ENCODE data around the gene PCDHA8.
"Not testable (repeated sequence)": the region's sequence is repeated elsewhere in the genome, so short reads cannot be mapped to it uniquely, and the experiment has no call there.

Gene PCDHA8

DNA sequence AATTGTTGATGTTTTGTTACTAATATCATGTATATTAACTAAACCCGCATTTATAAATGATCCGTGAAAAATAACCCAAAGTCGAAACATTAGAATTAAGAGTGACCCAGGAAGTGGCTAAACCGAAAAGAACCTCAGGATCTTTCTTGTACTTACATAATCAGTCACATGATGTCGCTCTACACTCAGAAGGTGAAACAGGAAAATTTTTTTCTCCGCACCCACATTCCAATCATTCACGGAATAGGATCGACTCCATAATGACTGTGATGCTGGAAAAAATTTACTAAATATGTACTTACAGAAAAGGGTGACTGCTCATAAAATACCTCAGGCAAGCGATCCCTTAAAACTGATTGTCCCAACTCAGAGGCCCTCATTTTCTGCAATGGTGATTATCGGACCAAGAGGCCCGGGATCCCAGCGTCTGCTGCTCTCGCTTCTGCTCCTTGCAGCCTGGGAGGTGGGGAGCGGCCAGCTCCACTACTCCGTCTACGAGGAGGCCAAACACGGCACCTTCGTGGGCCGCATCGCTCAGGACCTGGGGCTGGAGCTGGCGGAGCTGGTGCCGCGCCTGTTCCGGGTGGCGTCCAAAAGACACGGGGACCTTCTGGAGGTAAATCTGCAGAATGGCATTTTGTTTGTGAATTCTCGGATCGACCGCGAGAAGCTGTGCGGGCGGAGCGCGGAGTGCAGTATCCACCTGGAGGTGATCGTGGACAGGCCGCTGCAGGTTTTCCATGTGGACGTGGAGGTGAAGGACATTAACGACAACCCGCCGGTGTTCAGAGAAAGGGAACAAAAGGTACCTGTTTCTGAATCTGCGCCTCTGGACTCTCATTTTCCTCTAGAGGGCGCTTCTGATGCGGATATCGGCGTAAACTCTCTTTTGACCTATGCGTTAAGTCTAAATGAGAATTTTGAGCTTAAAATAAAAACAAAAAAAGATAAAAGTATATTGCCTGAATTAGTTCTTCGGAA is 34.4 kb downstream of the PCDHA8 start, which contains the start of gene PCDHA12:
PCDHA12 (plus strand) TSS at position 224 of the 981 bp plus-strand sequence; CDS start at position 389, 165 bp downstream.
- DNase-seq = no peak

DNA sequence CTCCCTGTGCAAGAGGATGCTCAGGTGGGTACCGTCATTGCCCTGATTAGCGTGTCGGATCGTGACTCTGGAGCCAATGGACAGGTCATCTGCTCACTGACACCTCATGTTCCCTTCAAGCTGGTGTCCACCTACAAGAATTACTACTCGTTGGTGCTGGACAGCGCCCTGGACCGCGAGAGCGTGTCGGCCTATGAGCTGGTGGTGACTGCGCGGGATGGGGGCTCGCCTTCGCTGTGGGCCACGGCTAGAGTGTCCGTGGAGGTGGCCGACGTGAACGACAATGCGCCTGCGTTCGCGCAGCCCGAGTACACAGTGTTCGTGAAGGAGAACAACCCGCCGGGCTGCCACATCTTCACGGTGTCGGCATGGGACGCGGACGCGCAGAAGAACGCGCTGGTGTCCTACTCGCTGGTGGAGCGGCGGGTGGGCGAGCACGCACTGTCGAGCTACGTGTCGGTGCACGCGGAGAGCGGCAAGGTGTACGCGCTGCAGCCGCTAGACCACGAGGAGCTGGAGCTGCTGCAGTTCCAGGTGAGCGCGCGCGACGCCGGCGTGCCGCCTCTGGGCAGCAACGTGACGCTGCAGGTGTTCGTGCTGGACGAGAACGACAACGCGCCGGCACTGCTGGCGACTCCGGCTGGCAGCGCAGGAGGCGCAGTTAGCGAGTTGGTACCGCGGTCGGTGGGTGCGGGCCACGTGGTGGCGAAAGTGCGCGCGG is 35.7 kb downstream of the PCDHA8 start:
- not testable (repeated sequence) for DNase-seq

DNA sequence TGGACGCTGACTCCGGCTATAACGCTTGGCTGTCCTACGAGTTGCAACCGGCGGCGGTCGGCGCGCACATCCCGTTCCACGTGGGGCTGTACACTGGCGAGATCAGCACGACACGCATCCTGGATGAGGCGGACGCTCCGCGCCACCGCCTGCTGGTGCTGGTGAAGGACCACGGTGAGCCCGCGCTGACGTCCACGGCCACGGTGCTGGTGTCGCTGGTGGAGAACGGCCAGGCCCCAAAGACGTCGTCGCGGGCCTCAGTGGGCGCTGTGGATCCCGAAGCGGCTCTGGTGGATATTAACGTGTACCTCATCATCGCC is 36.2 kb downstream of the PCDHA8 start:
- no peak for DNase-seq

GRCh38 chr5:140881889-140882590 is 41.1 kb downstream of the PCDHA8 start, which contains the start of gene PCDHA13:
Gene PCDHA13 (plus strand): TSS chr5:140882124. CDS start chr5:140882269, 145 bp downstream.
- no peak for DNase-seq

- DNase-seq = no peak
These were observed 41.6 kb downstream of the PCDHA8 start for GRCh38 chr5:140882591-140882899.

- no peak for DNase-seq
These were observed 42.4 kb downstream of the PCDHA8 start for GRCh38 chr5:140883373-140883772.

DNA sequence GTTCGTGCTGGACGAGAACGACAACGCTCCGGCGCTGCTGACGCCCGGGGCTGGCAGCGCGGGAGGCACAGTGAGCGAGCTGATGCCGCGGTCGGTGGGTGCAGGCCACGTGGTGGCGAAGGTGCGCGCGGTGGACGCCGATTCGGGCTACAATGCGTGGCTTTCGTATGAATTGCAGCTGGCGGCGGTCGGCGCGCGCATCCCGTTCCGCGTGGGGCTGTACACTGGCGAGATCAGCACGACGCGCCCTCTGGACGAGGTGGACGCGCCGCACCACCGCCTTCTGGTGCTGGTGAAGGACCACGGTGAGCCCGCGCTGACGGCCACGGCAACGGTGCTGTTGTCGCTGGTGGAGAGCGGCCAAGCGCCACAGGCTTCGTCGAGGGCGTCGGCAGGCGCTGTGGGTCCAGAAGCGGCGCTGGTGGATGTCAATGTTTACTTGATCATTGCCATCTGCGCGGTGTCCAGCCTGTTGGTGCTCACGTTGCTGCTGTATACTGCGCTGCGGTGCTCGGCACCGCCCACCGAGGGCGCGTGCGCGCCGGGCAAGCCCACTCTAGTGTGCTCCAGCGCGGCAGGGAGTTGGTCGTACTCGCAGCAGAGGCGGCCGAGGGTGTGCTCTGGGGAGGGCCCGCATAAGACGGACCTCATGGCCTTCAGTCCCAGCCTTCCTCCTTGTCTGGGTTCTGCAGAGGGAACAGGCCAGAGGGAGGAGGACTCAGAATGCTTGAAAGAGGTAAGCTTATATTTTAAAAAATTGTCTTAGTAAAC is 43.1 kb downstream of the PCDHA8 start:
- DNase-seq = no peak
